GM21447 (cell line): ENCODE data around the gene KANK4.
"Not testable (repeated sequence)": the region's sequence is repeated elsewhere in the genome, so short reads cannot be mapped to it uniquely, and the experiment has no call there.

Experiments
- ATAC-seq: cut with Tn5 transposase; IDR thresholded peaks from one replicate; pipeline ENCODE4 v1.9.1; 2021; ENCODE audit not compliant: unreplicated experiment

The KANK4 gene

DNA sequence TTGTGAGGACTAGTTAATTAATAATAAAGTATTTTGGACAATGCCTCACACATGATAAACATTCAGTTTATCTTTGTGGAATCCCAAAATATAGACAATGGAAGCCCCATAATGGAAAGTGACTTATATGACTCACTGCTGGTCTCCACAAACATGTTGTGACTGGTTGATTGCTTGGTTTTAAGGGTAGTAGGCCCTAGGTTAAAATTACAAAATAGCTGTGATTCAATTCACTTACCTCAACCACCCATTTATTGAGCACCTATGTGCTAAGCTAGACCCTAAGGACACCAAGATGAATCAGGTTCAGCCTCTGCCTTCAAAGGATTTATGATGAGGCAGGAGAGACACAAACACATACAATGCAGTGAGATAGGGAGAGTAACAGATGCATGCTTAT lies 42.4 kb downstream of the KANK4 start:
- no peak for ATAC-seq

DNA sequence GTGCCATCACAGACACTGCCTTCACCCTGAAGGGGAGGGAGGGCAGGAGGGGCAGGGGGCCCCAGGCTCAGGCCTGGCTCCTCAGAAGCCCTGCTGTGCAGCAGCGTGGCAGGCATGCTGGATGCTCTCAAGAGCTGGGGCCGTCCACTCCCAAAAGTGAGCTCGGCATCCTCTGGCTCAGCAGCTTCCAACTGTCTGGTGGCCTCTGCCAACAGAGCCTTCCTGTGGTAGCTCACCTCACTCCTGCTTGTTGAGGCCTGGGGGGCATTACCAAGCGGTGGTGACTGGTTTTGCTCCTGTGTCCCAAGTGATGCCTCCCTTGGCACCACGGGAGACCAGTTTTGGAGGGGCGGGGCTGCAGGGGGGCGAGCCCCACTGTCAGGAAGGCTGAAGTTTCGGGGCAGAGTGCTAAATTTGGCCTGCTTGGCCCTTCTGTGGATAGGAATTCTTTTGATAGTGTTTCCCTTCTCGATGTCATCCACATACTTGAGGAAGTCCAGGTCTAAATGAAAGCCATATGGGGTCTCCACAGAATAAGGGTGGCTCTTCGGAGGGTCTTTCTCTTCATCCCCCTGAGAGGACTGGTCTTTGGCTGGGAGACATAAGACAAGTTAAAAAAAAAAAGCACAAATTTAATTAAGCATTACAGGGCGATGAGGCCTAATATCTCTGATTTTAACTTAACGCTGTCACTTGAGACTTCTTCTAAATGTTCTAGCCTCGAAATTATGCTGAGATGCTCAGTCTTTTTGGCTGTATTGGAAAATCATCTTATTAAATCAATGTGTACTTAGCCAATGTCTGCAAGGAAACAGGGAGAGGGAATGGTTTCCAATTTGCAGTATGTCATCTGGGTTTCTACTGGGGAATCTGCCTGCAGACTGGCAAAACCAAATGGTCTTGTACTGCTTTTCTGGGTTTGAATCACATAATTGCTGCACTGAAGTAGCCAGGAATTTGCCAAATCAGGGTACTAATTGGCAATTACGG lies 44.4 kb downstream of the KANK4 start:
- ATAC-seq = no peak

DNA sequence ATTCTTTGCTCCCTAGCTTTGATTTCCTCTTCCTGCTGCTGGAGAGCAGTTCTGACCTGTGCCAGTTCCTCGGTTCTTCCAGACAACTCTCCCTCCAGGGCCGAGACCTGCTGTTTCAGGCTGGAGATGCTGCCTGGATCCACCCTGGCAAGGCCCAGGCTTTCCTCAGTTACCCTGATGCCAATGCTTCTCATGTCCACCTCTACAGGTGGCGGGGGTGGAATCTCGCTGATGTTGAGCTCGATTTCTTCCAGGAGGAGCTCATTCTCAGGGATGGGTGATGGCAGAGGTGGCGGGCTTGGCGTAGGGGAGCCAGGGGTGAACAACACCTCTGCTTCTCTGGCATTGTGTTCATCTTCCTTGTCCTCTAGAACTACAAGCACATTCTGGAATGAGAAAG lies 45.3 kb downstream of the KANK4 start:
- no peak for ATAC-seq

DNA sequence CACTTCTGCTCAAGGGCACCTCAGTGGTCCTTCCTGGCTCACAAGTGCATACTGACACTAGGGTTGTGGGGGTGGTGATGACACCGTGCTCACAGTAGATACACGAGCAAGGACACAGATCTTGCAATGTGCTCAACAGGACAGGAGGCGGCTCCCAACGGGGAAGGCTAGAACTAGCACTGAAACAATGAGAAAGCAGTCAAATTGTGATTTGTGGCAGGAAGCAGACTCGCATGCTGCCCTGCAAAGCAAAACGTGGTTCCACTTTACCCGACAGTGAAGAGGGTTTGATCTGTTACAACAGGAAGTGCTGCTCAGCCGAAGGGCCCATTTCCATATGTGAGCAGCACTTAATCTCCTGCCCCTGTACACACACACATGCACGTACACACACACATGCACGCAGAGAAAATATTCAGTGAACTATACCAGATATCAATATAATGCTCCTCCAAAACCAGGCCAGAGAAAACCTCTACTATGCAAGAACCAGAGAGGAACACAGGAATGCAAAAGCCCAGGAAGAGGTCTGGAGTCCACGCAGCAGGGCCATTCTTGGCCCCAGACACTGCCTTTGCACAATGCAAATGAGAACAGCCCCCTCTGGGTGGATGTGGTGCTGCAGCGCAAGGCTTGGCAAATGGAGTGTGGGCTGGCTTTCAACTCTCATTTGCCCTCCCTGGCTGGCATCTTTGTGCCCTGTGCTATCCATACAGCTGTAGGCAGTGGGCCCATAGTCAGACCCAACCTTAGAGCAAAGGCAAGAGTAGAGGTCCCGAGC lies 47.1 kb downstream of the KANK4 start:
- peak; percentile 92 for ATAC-seq

DNA sequence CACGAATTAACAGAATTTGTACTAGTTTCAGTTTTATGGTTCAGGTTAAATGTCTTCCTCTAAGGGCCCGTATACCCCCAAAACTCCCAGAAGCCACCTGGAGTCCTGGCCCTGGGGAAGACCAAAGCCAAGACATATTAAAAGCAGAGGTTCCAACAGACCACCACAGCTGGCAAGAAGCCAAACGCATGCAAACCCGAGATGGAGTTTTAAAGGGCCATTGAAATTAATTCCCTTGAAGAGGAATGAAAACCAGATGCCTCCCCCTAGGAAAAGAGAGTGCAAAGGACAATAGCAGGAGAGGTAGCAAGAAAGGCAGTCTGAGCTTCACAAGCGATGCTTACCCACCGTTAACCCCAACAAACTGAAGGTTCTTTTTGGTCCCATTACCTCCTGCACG lies 48.1 kb downstream of the KANK4 start:
- ATAC-seq = no peak

DNA sequence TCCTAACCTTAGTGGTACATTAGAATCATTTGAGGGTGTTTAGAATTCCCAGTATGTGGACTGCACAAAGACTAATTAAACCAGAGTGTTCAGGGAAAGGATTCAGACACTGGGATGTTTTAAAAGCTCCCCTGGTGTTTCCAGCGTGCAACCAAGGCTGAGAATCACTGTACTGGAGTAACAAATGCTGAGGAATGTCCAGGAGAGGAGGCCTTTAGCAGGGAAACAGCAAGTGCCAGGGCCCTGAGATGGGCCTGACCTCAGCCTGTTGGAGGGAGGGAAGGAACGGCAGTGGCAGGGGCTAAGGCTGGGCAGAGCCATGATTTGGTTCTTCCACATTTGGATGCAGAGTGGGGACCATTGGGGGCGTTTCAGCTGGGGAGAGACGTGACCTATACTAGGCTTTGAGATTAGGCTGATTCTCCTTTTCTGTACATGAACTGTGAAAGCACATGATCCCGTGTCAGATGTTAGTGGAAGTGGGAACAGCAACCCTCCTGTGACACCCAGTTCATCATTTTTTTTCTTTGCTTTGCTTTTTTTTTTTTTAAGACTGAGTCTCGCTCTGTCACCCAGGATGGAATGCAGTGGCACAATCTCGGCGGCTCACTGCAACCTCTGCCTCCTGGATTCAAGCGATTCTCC lies 49.3 kb downstream of the KANK4 start:
- no peak for ATAC-seq

DNA sequence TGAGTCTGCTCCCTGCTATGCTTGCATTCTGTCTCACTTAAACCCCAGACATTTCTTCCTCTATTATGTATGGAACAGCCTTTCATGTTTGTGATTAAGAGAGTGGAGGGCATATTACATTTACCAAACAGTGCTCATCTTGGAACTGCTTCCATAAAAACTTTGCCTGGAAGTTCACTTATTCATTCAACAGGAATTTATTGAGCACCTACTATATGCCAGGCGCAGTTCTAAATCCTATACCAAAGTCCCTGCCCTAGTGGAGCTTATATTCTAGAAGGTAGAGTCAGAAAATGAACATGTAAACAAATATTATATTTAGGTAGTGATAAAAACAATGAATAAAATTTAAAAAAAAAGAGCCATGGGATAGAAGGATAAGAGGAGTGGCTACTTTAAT lies 49.8 kb downstream of the KANK4 start:
- no peak for ATAC-seq

DNA sequence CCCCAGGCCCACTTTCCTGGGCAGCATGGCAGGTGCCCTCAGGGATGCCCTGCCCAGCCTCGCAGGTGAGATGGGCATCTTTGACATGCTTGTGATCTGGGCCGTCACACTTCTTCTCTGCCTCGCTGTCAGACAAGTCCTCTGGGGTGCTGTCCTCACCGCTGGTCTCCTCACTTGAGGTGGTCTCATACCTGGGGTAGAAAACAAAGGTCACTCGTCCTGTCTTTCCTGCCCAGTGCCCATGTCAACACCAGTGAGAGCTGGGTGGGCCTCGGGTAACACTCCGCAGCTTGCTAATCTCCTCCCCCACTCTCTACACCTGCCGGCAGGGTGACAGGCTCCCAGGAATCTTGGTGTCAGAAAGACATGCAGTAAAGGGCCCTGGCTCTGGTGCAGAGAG lies 50.9 kb downstream of the KANK4 start:
- no peak for ATAC-seq

DNA sequence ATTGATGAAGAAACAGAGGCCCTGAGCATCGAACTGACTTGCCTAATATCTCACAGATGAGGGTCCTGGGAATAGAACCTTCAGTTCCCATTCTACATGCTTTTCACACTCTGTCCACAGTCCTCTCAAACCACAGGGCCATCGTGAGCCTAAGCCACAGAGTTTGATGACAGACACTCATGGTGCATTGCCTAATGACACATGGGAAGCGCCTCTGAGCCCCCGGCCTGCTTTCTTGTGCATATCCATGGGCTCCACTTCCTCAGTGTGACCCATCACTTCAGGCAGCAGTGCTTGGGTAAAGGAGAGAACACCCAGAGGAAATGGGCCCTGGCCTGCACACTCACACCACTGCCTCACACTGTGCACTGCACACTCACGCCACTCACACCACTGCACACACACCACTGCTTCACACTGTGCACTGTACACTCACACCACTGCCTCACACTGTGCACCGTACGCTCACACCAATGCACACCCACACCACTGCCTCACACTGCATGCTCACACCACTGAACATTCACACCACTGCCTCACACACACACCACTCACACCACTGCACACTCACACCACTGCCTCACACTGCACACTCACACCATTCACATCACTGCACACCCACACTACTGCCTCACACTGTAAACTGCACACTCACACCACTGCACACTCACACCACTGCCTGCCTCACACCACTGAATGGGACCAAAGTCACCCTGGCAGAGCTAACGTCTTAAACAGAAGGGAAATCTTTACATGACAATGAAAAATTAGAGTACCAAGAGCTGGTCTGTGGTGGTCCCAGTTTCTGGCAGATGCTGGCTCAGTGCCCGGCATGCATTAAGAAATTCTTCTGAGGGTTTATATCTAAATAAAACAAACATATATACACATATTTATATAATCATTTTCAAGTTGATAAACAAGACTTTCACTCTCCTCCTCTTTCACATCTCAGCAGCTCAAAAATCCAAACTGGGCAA lies 53.0 kb downstream of the KANK4 start:
- ATAC-seq = no peak

DNA sequence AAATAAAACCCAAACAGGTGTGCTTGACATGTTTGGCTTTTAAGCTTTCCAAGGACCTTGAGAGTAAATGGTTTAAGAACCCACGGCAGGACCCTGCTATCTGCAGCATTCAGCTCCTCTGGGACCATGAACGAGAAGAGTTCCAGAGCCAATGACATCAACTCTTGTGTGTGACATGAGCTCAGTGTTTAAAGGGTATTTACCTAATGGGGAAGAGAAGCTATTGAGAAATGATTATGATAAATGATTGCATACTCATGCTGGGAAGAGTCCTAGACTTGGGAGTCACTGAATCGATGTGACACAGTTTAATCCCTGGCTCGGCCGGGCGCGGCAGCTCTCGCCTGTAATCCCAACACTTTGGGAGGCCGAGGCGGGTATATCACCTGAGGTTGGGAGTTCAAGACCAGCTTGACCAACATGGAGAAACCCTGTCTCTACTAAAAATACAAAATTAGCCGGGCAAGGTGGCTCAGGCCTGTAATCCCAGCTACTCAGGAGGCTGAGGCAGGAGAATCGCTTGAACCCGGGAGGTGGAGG lies 55.4 kb downstream of the KANK4 start:
- no peak for ATAC-seq

DNA sequence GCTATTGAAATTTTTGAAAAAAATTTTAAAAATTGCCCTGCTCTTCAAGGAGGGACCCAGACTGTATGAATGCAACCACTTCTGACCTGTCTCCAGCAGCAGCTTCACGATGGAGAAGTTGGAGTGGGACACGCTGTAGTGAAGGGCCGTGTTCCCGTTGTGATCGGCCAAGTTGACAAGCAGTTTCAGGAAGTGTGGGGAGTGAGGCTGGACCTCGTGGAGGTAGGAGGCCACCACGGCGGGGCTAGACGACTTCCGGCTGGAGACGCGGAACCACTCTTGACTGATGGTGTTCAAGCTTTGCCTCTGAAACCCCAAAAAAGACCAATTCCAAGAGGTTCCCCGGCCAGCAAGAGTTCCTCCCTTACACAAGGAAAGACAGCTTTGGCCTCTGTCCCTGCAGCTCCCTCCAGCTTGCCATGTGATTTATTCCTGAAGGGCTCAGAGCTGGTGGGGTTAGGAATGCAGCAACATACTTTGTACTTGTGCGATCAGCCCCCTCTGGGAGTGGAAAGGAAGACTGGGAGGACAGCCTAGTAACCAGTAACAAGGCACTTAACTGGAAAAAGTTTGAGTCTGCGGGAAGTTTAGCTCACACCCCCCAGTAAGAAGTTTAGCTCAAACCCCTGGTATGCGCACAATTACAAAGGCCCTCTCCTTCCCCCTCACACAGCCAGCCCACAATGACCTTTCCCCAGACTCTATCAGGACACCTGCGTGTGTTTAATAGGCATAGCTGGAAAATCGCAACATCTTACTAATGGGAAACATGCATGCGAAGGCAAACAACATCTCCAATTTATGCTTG lies 56.0 kb downstream of the KANK4 start:
- no peak for ATAC-seq

DNA sequence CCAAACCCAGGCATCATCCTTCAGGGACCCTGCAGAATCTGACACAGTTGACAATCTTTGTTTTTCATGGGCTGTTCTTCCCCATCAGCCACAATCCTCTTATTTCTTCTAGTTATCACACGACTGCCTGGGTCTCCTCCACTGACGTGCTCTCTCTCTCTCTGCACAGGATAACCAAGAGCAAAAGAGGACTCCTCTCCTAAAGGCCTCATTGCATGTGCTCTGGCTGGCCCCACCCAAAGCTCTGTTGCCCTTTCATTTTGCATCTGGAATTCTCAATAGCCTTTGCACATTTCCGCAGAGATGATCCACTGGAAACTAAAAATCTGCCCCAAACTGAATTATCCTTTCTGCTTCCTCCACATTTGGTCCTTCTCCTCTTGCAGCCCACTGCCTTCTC lies 58.5 kb downstream of the KANK4 start:
- ATAC-seq = no peak

DNA sequence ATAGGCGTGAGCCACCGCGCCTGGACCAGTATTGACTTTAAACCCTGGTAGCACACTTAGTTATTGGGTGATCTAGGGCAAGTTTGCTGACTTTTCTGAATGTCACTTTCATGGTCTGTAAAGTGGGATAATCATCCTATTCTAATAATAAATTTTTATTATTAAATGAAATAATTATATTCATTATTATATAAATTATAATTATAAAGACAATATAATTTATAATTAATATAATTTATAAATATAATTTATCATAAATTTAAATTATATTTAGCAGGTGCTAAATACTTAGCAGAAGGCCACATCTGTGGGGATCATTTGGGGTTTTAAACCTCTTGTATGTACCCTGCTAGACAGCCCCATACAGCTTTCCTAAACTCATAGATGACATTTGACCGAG lies 59.7 kb downstream of the KANK4 start:
- no peak for ATAC-seq

DNA sequence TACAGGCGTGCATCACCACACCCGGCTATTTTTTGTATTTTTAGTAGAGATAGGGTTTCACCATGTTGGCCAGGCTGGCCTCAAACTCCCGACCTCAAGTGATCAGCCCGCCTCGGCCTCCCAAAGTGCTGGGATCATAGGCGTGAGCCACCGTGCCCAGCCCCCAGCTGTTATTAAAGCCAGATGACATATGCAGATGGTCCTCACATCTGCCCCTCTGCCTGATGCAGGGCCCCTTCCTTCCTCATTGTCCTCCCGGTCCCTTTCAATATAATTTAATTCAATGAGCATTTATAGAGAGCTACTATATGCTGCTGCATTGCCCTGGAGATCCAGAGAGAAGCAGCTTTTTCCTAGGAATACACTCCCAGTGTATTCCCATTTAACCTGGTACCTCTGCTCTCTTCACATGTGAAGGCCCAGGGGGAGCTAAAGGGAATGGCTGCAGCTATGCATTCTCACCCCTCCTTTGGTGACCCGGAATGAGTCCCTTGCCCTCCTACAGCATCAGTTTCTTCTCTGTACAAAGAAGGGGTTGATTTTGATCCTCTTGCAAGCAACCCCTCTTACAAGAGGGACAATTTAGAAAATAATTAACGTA lies 69.0 kb downstream of the KANK4 start:
- no peak for ATAC-seq

DNA sequence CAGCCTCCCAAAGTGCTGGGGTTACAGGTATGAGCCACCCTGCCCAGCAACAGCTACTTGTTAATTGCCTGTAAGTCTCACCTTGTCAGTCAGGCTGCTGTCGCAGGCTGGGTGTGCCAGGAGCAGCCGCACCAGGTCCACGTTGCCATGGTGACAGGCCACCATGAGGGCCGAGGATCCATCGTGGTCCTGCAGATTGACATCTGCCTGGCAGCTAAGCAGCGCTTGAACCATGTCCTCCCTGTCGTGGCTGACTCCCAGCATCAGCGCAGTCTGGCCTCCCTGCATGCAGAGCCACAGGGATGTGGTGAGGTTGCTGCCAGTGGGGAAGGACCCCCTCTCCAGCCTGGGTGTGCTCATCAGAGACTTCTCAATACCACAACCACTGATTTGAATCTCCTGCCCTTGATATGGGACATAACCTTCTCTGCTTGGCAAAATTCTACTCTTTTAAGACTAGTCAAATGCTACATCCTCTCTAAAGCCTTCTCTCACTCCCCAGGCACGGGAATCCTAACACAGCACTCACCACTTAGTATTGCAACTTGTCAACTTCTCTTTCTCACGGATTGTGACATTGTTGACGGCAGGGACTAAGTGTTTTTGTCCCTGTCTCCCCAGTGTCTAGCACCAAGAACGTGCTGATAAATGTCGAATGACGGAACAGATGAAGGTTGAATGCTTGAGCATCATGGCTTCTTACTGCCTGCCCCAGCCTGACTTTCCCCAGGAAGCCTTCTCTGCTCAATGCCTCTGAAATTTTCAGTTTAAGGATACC lies 71.7 kb downstream of the KANK4 start:
- no peak for ATAC-seq

DNA sequence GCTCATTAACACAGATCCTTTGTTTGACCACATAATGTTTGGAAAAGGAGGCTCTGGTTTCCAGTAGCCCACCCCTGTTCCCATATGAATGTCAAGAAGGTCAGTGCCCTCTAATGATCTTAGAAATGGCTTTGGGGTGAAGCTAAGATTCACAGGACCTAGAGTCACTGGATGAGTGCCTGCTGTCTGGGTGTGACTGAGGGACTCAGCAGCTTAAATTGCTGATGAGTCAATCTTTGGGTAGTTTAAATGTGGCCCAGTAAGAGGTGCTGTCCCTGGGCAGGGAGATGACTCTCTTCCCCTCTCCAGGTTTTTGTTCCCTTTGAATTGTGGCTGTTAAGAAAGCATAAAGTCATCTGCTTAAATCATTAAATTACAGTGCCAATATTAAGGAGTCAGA lies 74.0 kb downstream of the KANK4 start:
- no peak for ATAC-seq

DNA sequence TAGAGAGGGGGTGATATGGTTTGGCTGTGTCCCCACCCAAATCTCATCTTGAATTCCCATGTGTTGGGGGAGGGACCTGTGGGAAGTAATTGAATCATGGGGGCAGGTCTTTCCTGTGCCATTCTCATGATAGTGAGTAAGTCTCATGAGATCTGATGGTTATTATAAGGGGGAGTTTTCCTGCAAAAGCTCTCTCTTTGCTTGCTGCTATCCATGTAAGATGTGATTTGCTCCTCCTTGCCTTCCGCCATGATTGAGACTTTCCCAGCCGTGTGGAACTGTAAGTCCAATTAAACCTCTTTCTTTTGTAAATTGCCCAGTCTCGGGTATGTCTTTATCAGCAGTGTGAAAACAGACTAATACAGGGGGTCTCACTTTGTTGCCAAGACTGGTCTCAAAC lies 74.9 kb downstream of the KANK4 start:
- ATAC-seq = not testable (repeated sequence)
